Activated CD4-positive, alpha-beta memory T cell treated with anti-CD3 and anti-CD28 coated beads for 36 hours (primary cell): Measurements from ENCODE around the gene SMURF1. TPM values are rescaled to one million over a fixed set of nuclear protein-coding genes. Genes with fewer than 3 reads are reported as not detected.

Experiments
- CTCF ChIA-PET: fragments of 350-600 bp; sonication (Branson Sonifier 250); formaldehyde crosslinking; loops from one replicate; lab custom pipeline; 2021; ENCODE audit warnings: antibody characterized with exemption, inconsistent platforms; lab: Charles Lee
- POLR2A ChIA-PET: fragments of 350-600 bp; sonication (Branson Sonifier 250); formaldehyde crosslinking; loops from one replicate; lab custom pipeline; 2021; ENCODE audit warnings: antibody characterized with exemption; lab: Charles Lee
- DNase-seq: peaks from one replicate; pipeline ENCODE4 v3.0.0-alpha.2; 2020
- H3K27ac Mint-ChIP-seq: one replicate; pipeline ENCODE4 v1.8.0; 2021; ENCODE audit warnings: mixed read lengths
- H3K27me3 Mint-ChIP-seq: one replicate; pipeline ENCODE4 v1.8.0; 2021; ENCODE audit warnings: mixed read lengths
- H3K36me3 Mint-ChIP-seq: one replicate; pipeline ENCODE4 v1.8.0; 2021; ENCODE audit warnings: mixed read lengths
- H3K4me1 Mint-ChIP-seq: one replicate; pipeline ENCODE4 v1.8.0; 2021; ENCODE audit warnings: low read depth, mixed read lengths
- H3K4me3 Mint-ChIP-seq: one replicate; pipeline ENCODE4 v1.8.0; 2021; ENCODE audit warnings: mild to moderate bottlenecking, mixed read lengths
- H3K9me3 Mint-ChIP-seq: one replicate; pipeline ENCODE4 v1.8.0; 2021; ENCODE audit warnings: mixed read lengths
- intact Hi-C: fragments of 100-400 bp; cut with micrococcal nuclease; formaldehyde crosslinking; loops from one replicate; pipeline ENCODE4 v1.15.1; 2023
- total RNA-seq, 2 experiments: library from RNA; stranded (reverse); gene quantifications; one replicate each; pipeline ENCODE4 v1.2.3, GENCODE V29; 2021

The SMURF1 gene
- total RNA-seq, 2 experiments from 2014 or later: 14.0 to 16.2 TPM

GRCh38 chr7:99028261-99028973 is 115.5 kb downstream of the SMURF1 start:
- intact Hi-C loops: no loop called here
- Mint-ChIP-seq H3K4me3 (no peak overlapping the region), H3K27me3 (no peaks in the 10 kb centered on the region), H3K9me3 (no peaks in the 10 kb centered on the region), H3K4me1 (no peaks in the 10 kb centered on the region), H3K36me3 (peaks cover 25% of the 10 kb centered on the region), H3K27ac (no peak overlapping the region)
- no peak for DNase-seq
- POLR2A ChIA-PET: no interaction called here
- CTCF ChIA-PET: no interaction called here

DNA sequence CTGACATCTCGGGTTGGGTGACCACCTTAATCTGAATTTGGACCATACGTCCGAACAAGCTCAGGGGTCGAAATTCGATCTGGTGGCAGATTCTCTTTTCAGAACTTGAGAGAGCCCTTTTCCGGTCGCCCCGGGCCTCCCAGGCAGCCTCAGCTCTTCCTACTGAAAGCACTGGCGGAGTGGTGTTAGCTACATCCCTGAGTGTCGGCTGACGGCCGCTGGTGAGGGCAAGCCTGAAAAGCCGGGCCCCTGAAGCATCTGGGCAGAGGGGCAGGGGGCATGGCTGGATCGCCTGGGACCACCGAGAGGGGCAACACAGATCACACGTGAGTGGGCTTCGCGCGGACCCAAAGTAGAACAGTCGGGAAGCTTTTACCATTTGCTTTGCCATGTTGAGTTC is 116.1 kb downstream of the SMURF1 start:
- H3K4me1 Mint-ChIP-seq: no peaks in the 10 kb centered on the region
- no peak overlapping the region for H3K4me3 Mint-ChIP-seq
- no peaks in the 10 kb centered on the region for H3K9me3 Mint-ChIP-seq
- H3K36me3 Mint-ChIP-seq: peaks cover 24% of the 10 kb centered on the region
- POLR2A ChIA-PET: no interaction called here
- intact Hi-C loops: no loop called here
- no peak for DNase-seq
- CTCF ChIA-PET: no interaction called here
- H3K27me3 Mint-ChIP-seq: no peaks in the 10 kb centered on the region
- H3K27ac Mint-ChIP-seq: no peak overlapping the region

- Mint-ChIP-seq H3K36me3 (peaks cover 23% of the 10 kb centered on the region), H3K9me3 (no peaks in the 10 kb centered on the region), H3K4me1 (no peaks in the 10 kb centered on the region), H3K27ac (peak overlapping the region; percentile 7), H3K4me3 (no peak overlapping the region), H3K27me3 (no peaks in the 10 kb centered on the region)
- intact Hi-C loops: no loop called here
- ChIA-PET POLR2A (no interaction called here), CTCF (interaction anchor here (1.0 kb wide), 1 partner anchor 13 kb away, joined by 3 read pairs; no protein-coding TSS in a partner anchor)
- no peak for DNase-seq
Observed at GRCh38 chr7:99027241-99027640, 116.7 kb downstream of the SMURF1 start.

DNA sequence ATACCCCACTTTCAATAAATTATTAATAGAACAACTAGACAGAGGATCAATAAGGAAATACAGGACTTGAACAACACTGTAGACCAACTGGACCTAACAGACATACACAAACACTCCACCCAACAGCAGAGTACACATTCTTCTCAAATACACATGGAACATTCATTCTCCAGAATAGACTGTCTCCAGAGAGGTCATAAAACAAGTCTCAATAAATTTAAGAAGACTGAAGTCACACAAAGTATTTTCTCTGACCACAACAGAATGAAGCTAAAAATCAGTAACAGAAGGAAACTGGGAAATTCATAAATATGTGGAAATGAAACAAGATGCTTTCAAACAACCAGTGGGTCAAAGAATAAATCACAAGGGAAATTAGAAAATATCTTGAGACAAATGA is 119.8 kb downstream of the SMURF1 start:
- no peak for DNase-seq
- no peak overlapping the region for H3K27ac Mint-ChIP-seq
- no peaks in the 10 kb centered on the region for H3K9me3 Mint-ChIP-seq
- no peak overlapping the region for H3K4me3 Mint-ChIP-seq
- H3K27me3 Mint-ChIP-seq: no peaks in the 10 kb centered on the region
- ChIA-PET POLR2A (no interaction called here), CTCF (no interaction called here)
- no peaks in the 10 kb centered on the region for H3K4me1 Mint-ChIP-seq
- intact Hi-C loops: no loop called here
- H3K36me3 Mint-ChIP-seq: peaks cover 25% of the 10 kb centered on the region

DNA sequence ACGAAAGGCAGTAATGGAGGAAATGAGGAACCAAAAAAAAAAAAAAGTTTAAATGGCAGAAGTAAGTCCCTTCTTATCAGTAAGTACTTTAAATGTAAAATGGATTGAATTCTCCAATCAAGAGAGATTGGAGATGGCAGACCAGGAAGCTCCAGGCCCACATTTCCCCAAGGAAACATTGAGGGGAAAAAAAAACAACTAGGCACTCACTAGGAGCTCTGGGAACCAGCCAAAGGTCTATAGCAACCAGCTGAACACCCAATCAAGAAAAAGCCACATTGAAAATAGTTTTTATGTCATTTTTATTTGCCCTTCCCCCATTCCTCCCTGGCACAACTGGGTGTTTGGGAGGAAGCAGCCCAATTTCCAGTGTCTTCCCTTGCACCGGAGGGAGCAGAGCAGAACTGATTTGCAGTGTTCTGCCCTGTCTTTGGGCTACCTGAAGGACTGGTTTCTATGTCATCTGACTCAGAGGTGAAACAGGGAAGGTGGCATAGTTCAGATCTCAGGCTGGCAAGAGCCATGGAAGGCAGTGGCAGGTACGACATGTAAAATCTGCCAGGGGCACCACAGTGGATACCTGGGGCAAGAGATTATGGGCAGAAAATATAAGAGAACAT is 121.9 kb downstream of the SMURF1 start:
- intact Hi-C loops: no loop called here
- H3K4me3 Mint-ChIP-seq: no peak overlapping the region
- H3K4me1 Mint-ChIP-seq: no peaks in the 10 kb centered on the region
- CTCF ChIA-PET: interaction anchor here (0.6 to 1.1 kb wide), 2 partner anchors 15 to 601 kb away, joined by 4 to 5 read pairs; no protein-coding TSS in a partner anchor
- H3K27ac Mint-ChIP-seq: no peak overlapping the region
- DNase-seq: peak; percentile 3
- H3K27me3 Mint-ChIP-seq: no peaks in the 10 kb centered on the region
- no peaks in the 10 kb centered on the region for H3K9me3 Mint-ChIP-seq
- POLR2A ChIA-PET: interaction anchor here (0.6 kb wide), 1 partner anchor 504 kb away, joined by 3 read pairs; no protein-coding TSS in a partner anchor
- H3K36me3 Mint-ChIP-seq: peaks cover 18% of the 10 kb centered on the region

DNA sequence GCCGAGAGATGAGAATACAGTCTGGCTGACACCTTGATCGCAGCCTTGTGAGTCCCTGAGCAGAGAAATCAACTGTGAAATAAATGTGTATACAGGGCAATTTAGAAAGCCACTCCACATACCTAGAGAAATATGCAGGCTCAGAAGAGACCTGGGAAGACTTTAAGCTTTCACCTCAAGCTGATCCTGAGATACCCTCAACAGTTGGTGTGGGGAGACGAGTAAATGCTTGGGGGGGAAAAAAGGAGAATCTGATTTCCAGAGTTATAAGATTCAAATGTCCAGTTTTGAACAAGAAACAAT is 123.5 kb downstream of the SMURF1 start:
- no peak for DNase-seq
- ChIA-PET CTCF (no interaction called here), POLR2A (no interaction called here)
- H3K27ac Mint-ChIP-seq: no peak overlapping the region
- H3K4me3 Mint-ChIP-seq: no peak overlapping the region
- intact Hi-C loops: no loop called here
- H3K36me3 Mint-ChIP-seq: peaks cover 30% of the 10 kb centered on the region
- no peaks in the 10 kb centered on the region for H3K9me3 Mint-ChIP-seq
- no peaks in the 10 kb centered on the region for H3K27me3 Mint-ChIP-seq
- H3K4me1 Mint-ChIP-seq: peaks cover 7% of the 10 kb centered on the region

DNA sequence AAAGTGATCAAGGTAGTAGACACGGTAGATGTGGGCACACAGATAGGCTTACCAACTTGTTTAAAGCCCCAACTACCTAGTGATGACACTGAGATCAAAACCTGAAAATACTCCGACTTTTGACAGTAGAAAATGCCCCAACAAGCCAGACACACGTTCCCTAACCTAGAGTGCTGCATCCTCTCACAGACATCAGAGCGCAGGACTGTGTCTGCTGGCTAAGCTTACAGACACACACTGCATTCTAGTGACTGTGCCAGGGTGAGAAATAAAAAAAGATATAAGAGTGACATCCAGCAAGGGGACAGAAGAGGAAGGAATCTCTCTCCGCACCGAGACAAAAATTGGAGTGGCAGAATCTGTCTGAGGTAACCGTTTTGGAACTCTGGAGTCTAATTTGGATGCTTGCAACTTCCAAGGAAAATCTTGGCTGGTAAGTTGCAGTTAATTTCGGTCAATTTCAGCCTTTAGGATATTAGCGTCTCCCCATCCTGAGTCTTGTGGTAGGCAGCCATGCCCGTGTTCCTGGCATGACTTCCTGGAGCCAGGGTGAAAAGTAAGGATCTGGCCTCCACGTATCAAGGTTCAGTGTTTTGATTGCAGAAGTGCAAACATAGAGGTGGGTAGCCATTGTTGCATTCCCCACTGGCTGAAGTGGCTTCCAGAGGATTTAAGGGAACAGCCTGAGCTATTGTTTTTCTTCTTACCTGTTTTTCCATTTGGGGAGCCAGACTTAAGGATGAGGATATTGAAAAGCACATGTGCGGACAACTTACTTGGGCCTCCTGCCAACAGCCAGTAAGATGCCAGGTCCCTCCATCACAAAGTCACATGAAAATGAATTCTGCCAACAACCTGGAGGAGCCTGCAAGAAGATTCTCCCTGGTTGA is 124.1 kb downstream of the SMURF1 start:
- ChIA-PET CTCF (no interaction called here), POLR2A (no interaction called here)
- intact Hi-C loops: no loop called here
- Mint-ChIP-seq H3K27me3 (no peaks in the 10 kb centered on the region), H3K27ac (no peak overlapping the region), H3K4me1 (peaks cover 7% of the 10 kb centered on the region), H3K36me3 (peaks cover 34% of the 10 kb centered on the region), H3K4me3 (no peak overlapping the region), H3K9me3 (no peaks in the 10 kb centered on the region)
- DNase-seq: no peak

- H3K36me3 Mint-ChIP-seq: peaks cover 56% of the 10 kb centered on the region
- CTCF ChIA-PET: no interaction called here
- no peak overlapping the region for H3K4me3 Mint-ChIP-seq
- DNase-seq: peak; percentile 9
- H3K4me1 Mint-ChIP-seq: peaks cover 7% of the 10 kb centered on the region
- intact Hi-C loops: no loop called here
- POLR2A ChIA-PET: interaction anchor here (1.0 kb wide), 1 partner anchor 10 kb away, joined by 3 read pairs; no protein-coding TSS in a partner anchor
- H3K9me3 Mint-ChIP-seq: no peaks in the 10 kb centered on the region
- no peaks in the 10 kb centered on the region for H3K27me3 Mint-ChIP-seq
- H3K27ac Mint-ChIP-seq: no peak overlapping the region
Observed at GRCh38 chr7:99016196-99016595, 127.7 kb downstream of the SMURF1 start.

DNA sequence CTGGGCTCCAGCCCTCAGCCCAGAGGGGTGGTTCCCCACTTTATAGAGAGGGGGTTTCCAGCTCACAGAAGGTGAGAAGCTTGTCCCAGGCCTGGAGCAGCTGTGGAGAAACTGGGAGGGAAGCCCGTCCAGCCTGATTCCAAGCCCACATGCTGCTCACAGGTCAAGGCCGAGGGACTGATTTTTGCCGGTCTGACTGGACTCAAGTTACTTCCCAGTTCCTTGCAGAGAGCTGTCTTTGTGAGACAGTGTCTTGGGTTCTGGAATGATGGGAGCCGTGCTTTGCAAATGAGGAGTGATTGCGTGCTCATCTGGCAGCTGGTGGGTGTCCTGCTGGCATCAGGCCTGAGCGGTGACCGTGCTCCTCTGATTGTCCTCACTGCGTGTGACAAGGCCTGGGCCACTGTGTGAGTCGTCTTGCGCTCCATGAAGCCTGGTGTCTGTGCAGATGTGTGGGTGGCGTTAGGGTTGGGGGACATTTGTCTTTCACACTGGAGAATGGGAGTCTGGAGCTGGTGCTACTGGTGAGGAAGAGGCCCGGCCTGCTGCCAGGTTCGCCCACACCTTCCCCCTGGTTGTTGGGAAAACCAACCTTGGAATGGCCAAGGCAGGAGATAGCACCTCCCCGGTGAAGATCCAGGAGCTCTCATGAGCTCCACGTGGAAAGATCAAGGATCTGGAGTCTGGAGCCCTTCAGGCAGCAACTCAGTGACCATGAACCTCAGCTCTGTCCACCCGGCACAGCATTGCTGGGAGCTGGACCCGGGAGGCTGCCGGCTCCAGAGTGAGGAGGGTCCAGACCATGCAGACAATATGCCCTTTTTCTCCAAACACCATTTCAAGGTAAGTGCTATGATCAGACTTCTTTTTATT is 129.6 kb downstream of the SMURF1 start:
- Mint-ChIP-seq H3K9me3 (no peaks in the 10 kb centered on the region), H3K4me1 (peaks cover 7% of the 10 kb centered on the region), H3K4me3 (no peak overlapping the region), H3K27me3 (no peaks in the 10 kb centered on the region), H3K36me3 (peaks cover 54% of the 10 kb centered on the region), H3K27ac (no peak overlapping the region)
- no peak for DNase-seq
- ChIA-PET POLR2A (no interaction called here), CTCF (interaction anchor here (1.4 kb wide), 1 partner anchor 299 kb away, joined by 7 read pairs; no protein-coding TSS in a partner anchor)
- intact Hi-C loops: no loop called here

DNA sequence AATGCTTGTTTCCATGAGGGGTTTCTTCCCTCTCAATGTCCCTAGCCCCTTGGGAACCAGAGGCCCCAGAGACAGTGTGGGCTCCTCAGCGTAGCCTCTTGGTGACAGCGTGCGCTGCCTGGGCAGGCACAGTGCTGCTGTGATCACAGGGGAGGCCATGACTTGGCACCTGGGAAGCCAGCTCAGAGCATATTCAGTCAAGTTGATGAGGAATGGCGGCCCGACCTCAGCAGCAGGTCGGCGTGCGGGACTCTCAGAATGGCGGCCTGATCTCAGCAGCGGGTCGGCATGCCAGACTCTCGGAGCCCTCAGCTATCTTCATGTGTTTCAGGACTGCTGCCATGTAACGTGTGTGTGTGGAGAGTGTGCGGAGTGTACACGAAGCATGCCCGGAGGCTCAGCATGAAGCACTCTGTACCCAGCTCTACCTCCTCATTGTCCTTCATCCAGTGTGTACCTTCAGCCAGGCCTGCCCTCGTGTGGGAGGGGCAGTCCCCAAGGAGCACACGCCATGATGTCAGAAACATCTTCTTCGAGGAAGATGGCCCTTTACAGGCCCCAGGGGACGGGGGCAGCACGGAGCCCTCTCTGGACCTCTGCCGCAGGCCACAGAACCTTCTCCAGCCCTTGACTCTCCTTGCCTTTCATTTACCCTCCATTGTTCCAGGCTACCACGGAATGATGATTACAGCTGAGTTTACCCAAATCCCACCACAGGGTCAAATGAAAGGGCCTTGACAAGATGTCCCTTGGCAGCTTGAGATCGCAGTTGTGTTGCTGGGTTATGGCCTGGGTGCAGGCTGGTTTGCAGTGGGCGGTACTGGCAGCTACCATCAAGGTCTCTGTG is 130.4 kb downstream of the SMURF1 start:
- POLR2A ChIA-PET: no interaction called here
- CTCF ChIA-PET: interaction anchor here (1.4 kb wide), 1 partner anchor 300 kb away, joined by 7 read pairs; no protein-coding TSS in a partner anchor
- H3K36me3 Mint-ChIP-seq: peaks cover 53% of the 10 kb centered on the region

DNA sequence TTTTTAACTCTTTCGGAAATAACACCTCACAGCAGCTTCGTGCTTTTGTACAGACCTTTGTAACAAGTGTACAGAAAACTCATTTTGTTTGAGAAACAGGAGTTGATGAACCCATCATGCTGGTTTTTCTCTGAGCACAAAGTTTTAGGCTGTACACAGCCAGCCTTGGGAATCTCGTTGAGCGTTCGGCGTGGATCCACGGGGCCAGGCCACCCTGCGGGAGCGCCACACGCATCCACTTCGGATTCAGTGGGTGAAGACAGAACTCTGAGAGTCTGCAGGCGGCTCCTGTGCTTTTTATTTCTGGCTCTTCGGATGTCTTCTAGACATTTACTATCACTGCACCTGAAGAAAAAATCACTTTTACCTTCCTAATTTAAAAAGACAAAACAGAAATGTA is 131.2 kb downstream of the SMURF1 start:
- no peak overlapping the region for H3K27ac Mint-ChIP-seq
- POLR2A ChIA-PET: interaction anchor here (0.5 to 0.6 kb wide), 2 partner anchors 8 to 43 kb away, joined by 3 to 4 read pairs; no protein-coding TSS in a partner anchor
- CTCF ChIA-PET: no interaction called here
- DNase-seq: no peak
- H3K4me3 Mint-ChIP-seq: no peak overlapping the region
- no peaks in the 10 kb centered on the region for H3K27me3 Mint-ChIP-seq
- H3K36me3 Mint-ChIP-seq: peaks cover 57% of the 10 kb centered on the region
- H3K4me1 Mint-ChIP-seq: peaks cover 7% of the 10 kb centered on the region
- no peaks in the 10 kb centered on the region for H3K9me3 Mint-ChIP-seq
- intact Hi-C loops: no loop called here

More for the DNA sequence above, 130.4 kb downstream of the SMURF1 start:
- Mint-ChIP-seq H3K27ac (no peak overlapping the region), H3K9me3 (no peaks in the 10 kb centered on the region), H3K27me3 (no peaks in the 10 kb centered on the region), H3K4me3 (no peak overlapping the region), H3K4me1 (peaks cover 7% of the 10 kb centered on the region)
- DNase-seq: no peak
- intact Hi-C loops: no loop called here
